Brain microvascular endothelial cell (primary cell): ENCODE measurements around the gene GALNT16.

Source experiments
- DNase-seq: peaks from one replicate; pipeline ENCODE4 v3.0.0-alpha.2; 2020
- H3K27ac ChIP-seq: fragments of 250-450 bp; sonication (Bioruptor Pico); 2 replicates; pipeline ENCODE4 v1.5.1; 2020; ENCODE audit warnings: mild to moderate bottlenecking, moderate library complexity
- H3K27me3 ChIP-seq: fragments of 250-450 bp; sonication (Bioruptor Pico); replicated peaks from 2 replicates; pipeline ENCODE4 v1.5.1; 2020; ENCODE audit warnings: mild to moderate bottlenecking
- H3K36me3 ChIP-seq: fragments of 250-450 bp; sonication (Bioruptor Pico); replicated peaks from 2 replicates; pipeline ENCODE4 v1.5.1; 2020; ENCODE audit warnings: mild to moderate bottlenecking
- H3K4me3 ChIP-seq: 2 replicates; pipeline ENCODE4 v1.5.1; 2011; ENCODE audit warnings: low read depth, mild to moderate bottlenecking, control low read depth, low read length, moderate library complexity
- in situ Hi-C: cut with HindIII; loops from 2 replicates; pipeline ENCODE4 v1.10.0; 2017; ENCODE audit warnings: low sequenced_read_pairs, low pct_ligation_motif_present
- TF ChIP-seq, protein P1 (sequence below): IDR thresholded peaks from 2 replicates; pipeline ENCODE4 v1.5.1; 2011; ENCODE audit warnings: low read depth, mild to moderate bottlenecking, moderate library complexity, low read length, control low read depth, inconsistent platforms; ENCODE audit errors: missing control alignments

The GALNT16 gene

DNA sequence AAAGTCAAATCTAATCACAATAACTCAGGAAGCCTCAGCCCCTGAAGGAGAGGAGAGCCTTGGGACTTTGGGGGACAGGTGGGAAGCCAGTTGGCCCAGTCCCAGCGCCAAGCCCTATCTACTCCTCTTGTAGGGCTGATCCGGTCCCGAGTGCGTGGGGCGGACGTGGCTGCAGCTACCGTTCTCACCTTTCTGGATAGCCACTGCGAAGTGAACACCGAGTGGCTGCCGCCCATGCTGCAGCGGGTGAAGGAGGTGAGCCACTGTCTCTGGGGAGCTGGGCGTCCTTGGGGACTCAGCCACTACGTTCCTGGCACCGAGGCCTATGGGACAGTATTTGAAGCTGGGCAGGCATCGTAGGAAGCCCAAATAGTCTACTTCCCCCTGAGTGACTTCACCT is 68.4 kb downstream of the GALNT16 start:
- H3K27ac ChIP-seq: no peak overlapping the region
- in situ Hi-C loops: no loop called here
- DNase-seq: no peak

GRCh38 chr14:69328765-69329164 is 68.8 kb downstream of the GALNT16 start:
- H3K27ac ChIP-seq: no peak overlapping the region
- TF ChIP-seq, protein P1, sequence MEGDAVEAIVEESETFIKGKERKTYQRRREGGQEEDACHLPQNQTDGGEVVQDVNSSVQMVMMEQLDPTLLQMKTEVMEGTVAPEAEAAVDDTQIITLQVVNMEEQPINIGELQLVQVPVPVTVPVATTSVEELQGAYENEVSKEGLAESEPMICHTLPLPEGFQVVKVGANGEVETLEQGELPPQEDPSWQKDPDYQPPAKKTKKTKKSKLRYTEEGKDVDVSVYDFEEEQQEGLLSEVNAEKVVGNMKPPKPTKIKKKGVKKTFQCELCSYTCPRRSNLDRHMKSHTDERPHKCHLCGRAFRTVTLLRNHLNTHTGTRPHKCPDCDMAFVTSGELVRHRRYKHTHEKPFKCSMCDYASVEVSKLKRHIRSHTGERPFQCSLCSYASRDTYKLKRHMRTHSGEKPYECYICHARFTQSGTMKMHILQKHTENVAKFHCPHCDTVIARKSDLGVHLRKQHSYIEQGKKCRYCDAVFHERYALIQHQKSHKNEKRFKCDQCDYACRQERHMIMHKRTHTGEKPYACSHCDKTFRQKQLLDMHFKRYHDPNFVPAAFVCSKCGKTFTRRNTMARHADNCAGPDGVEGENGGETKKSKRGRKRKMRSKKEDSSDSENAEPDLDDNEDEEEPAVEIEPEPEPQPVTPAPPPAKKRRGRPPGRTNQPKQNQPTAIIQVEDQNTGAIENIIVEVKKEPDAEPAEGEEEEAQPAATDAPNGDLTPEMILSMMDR: no peak
- in situ Hi-C loops: no loop called here
- no peaks in the 10 kb centered on the region for H3K36me3 ChIP-seq
- no peak overlapping the region for H3K4me3 ChIP-seq
- DNase-seq: no peak
- no peaks in the 10 kb centered on the region for H3K27me3 ChIP-seq

More for the DNA sequence above, 68.4 kb downstream of the GALNT16 start:
- H3K36me3 ChIP-seq: no peaks in the 10 kb centered on the region
- H3K4me3 ChIP-seq: no peak overlapping the region
- no peaks in the 10 kb centered on the region for H3K27me3 ChIP-seq
- TF ChIP-seq, protein P1: no peak

GRCh38 chr14:69331206-69331605 is 71.2 kb downstream of the GALNT16 start:
- TF ChIP-seq, protein P1: no peak
- DNase-seq: no peak
- in situ Hi-C loops: no loop called here
- H3K27ac ChIP-seq: no peak overlapping the region
- H3K36me3 ChIP-seq: no peaks in the 10 kb centered on the region
- no peaks in the 10 kb centered on the region for H3K27me3 ChIP-seq
- no peak overlapping the region for H3K4me3 ChIP-seq

GRCh38 chr14:69332782-69333395 is 72.9 kb downstream of the GALNT16 start:
- TF ChIP-seq, protein P1: no peak
- Histone ChIP-seq H3K27ac (no peak overlapping the region), H3K36me3 (no peaks in the 10 kb centered on the region), H3K27me3 (no peaks in the 10 kb centered on the region), H3K4me3 (no peak overlapping the region)
- in situ Hi-C loops: no loop called here
- no peak for DNase-seq

- Histone ChIP-seq H3K36me3 (no peaks in the 10 kb centered on the region), H3K27ac (no peak overlapping the region), H3K27me3 (no peaks in the 10 kb centered on the region), H3K4me3 (no peak overlapping the region)
- in situ Hi-C loops: no loop called here
- TF ChIP-seq, protein P1: no peak
- DNase-seq: no peak
Measured at GRCh38 chr14:69333791-69334337, 73.9 kb downstream of the GALNT16 start.

DNA sequence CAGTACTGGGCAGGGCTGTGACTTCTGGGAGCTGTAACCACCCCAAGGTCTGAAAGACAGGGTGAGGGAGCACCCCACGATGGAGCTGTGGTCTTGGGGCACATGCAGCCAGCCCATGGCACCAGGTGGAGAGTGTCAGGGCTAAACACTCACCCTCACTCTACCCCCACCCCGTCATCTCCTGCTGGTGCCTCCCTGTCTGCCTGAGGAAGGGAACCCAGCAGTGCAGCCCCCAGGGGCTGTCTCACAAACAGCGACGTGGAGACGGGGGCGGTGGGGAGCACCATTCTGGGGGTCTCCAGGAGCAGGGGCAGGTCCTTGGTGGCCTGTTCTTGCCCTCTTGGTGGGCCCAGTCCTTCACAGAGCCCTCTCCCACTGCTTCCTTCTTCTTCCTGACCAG is 74.6 kb downstream of the GALNT16 start:
- in situ Hi-C loops: no loop called here
- Histone ChIP-seq H3K4me3 (no peak overlapping the region), H3K36me3 (no peaks in the 10 kb centered on the region), H3K27ac (no peak overlapping the region), H3K27me3 (no peaks in the 10 kb centered on the region)
- DNase-seq: no peak
- TF ChIP-seq, protein P1: no peak
